ENCODE results near the gene CAPN9.

Gene CAPN9

DNA sequence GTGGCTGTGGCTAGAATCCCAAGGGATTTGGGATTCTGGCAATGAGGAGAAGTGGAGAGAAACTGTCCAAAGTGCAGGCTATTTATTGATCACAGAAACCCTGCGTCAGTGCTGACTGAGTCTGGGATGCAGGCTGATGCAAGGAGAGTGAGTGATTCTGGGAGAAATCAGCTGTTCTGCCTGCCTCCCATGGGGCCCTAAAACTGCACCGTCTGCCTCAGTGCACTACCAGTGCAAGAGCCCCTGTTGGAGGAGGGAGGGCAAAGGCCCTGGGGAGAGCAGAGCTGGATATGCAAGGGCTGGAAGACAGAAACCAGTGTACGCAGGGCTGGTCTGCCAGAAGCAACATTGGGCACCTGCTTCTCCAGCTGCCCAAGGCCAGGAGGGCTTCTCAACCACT is 78.6 kb downstream of the CAPN9 start:
- TF ChIP-seq CTCF (conservative IDR thresholded peaks at IDR 0.05; ENCODE audit: low read depth, low read length): no peak
- DNase-seq (ENCODE audit: low read depth): no peak
- H3K4me3 ChIP-seq (ENCODE audit: low read length): no peak overlapping the region

DNA sequence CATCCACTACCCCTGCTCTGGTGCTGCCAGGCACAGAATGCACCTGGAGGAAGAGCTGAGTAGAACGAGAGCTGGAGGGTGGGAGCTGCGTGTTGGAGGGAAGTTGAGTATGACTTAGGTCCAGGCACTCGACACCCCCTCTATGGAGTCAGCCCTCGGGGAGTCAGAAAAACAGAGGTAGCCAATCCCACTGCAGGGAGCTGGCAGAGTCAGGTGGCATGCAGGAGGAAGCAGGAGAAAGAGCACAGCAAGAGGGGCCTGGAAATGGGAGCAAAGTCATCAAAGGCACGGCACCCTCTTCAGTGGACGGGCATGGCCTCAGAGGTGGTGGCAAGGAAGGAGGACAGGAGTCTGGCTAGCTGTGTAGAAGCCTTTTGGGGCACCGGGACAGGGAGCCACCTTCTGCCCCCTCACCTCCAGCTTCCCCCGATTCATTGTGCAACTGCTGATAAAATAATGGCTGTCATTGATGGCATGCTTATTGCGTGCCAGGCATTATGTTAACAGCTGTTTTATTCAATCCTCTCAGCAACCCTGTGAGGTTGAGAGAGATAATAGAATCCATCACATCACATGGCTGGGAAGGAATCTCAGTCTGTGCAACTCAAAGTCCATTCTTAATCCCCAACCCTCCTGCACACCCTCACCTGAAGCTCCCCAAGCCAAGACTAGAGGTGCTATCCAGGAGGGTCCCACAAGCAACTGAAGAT is 79.1 kb downstream of the CAPN9 start:
- TF ChIP-seq CTCF (conservative IDR thresholded peaks at IDR 0.05; ENCODE audit: low read depth, low read length): no peak
- no peak for DNase-seq (ENCODE audit: low read depth)
- H3K4me3 ChIP-seq (ENCODE audit: low read length): no peak overlapping the region

DNA sequence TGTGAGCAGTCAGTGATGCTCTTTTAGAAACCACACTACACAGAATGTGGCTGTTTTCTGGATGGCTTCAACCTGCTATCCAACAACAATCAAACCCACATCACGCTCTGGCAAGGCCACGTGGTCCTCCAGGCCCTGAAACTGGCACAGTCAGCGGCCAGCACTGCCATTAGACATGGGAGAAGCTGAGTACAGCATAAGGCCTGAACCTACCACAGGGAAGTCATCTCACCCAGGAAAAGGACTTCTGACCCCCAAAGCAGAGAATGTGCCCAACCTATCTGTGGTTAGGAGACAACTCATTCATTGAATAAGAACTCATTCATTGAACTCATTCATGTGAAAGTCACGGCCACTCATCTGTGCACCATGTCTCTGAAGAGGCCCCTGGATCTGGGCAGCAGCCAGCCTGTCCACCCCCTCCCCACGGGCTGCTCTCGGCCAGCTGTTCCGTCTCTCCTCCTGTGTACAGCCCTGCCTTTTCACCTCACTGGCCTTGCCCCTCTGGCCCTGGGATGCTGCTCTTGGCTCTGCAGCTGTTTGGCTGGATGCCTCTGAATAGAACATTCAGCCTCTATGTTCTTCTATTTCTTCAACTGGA is 80.0 kb downstream of the CAPN9 start:
- TF ChIP-seq CTCF (conservative IDR thresholded peaks at IDR 0.05; ENCODE audit: low read depth, low read length): no peak
- no peak for DNase-seq (ENCODE audit: low read depth)
- no peak overlapping the region for H3K4me3 ChIP-seq (ENCODE audit: low read length)

DNA sequence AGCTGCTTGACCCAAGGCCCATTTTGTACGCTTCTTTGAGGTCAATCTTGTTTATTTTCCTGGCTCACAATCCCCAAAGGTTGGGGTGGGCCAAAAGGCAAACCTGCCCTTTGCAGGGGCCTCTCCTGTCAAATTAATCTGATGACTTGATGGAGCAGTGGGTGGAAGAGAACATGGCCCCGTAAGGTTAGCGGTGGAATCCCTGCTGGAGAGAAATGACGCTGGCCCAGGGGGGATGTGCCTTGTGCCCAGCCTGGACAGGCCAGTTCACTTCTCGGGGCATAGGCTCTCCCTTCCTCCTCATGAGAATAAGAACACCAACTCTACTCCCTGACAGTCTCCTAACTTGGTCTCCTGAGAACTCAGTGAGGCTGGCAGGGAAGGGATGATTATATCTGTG is 80.6 kb downstream of the CAPN9 start:
- no peak for TF ChIP-seq CTCF (conservative IDR thresholded peaks at IDR 0.05; ENCODE audit: low read depth, low read length)
- H3K4me3 ChIP-seq (ENCODE audit: low read length): no peak overlapping the region

GRCh38 chr1:230828421-230828820 is 81.2 kb downstream of the CAPN9 start:
- no peak overlapping the region for H3K4me3 ChIP-seq (ENCODE audit: low read length)
- DNase-seq (ENCODE audit: low read depth): no peak
- TF ChIP-seq CTCF (conservative IDR thresholded peaks at IDR 0.05; ENCODE audit: low read depth, low read length): no peak

More for the DNA sequence above, 80.6 kb downstream of the CAPN9 start:
- no peak for DNase-seq (ENCODE audit: low read depth)

DNA sequence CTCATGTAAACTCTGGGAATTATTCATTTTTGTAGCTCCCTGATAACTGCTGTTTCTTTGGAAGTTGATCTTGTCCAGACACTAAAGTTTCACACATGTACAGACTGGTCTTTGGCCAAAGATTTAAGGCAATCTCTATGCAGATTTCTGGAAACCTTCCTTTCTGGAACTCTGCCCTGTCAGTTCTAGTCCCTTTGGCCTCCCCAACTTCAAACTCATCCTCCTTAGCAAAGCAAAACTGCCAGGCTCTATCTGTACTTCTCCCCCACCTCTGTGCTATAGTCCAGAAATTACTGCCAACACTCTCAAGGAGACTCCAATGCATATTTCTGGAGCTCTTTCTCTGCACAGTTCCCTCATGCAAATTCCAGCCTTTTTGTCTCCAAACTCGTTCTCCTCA is 84.6 kb downstream of the CAPN9 start:
- TF ChIP-seq CTCF (conservative IDR thresholded peaks at IDR 0.05; ENCODE audit: low read depth, low read length): no peak
- no peak for DNase-seq (ENCODE audit: low read depth)
- H3K4me3 ChIP-seq (ENCODE audit: low read length): no peak overlapping the region

DNA sequence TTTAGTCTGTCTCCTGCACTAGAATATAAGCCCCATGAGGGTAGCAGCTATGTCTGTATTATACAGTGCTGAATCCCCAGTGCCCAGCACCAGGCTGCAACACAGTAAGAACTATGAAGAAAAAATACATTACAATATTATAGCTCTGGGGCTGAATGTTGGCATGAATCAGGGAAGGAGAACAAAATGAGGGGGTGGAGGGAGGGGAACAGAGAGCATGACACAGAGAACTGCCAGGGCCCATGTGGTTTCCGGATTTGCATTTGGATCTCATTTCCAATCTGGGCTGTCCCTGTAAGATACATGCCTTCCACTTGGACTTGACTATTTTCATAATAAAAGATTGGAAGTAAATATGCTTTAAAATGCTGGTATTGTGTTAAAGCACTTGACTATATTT is 85.3 kb downstream of the CAPN9 start:
- H3K4me3 ChIP-seq (ENCODE audit: low read length): no peak overlapping the region
- no peak for TF ChIP-seq CTCF (conservative IDR thresholded peaks at IDR 0.05; ENCODE audit: low read depth, low read length)
- no peak for DNase-seq (ENCODE audit: low read depth)
